Fibroblast of villous mesenchyme (primary cell): Measurements from ENCODE around the gene STX11. TPM values are rescaled to one million over a fixed set of nuclear protein-coding genes. Genes with fewer than 3 reads are reported as not detected.

Experiments
- DNase-seq: peaks from one replicate; pipeline ENCODE4 v3.0.0-alpha.2; 2010; ENCODE audit warnings: low read depth
- H3K4me3 ChIP-seq: 2 replicates; pipeline ENCODE4 v1.5.1; 2011; ENCODE audit warnings: low read depth, mild to moderate bottlenecking, low read length
- CTCF ChIP-seq: IDR thresholded peaks from 2 replicates; pipeline ENCODE4 v1.5.1; 2012; ENCODE audit warnings: low read depth, mild to moderate bottlenecking, low read length; ENCODE audit not compliant: insufficient read depth
- total RNA-seq: library from RNA; depleted of rRNA; stranded (reverse); fragments of >200 nt; gene quantifications from 2 replicates; pipeline ENCODE4 v1.2.3, GENCODE V29; 2012

The STX11 gene
- total RNA-seq, 1 donor, result 2.2 TPM

GRCh38 chr6:144161975-144162374, 11.7 kb downstream of the STX11 start:
- no peak for TF ChIP-seq CTCF
- no peak overlapping the region for H3K4me3 ChIP-seq
- DNase-seq, result no peak

- no peak for DNase-seq
- TF ChIP-seq CTCF, result no peak
- no peak overlapping the region for H3K4me3 ChIP-seq
These were observed 12.7 kb downstream of the STX11 start for GRCh38 chr6:144162977-144163376.

GRCh38 chr6:144165784-144166183, 15.5 kb downstream of the STX11 start:
- no peak for TF ChIP-seq CTCF

GRCh38 chr6:144170044-144170443, 19.7 kb downstream of the STX11 start:
- TF ChIP-seq CTCF, result no peak
- DNase-seq, result no peak
- no peak overlapping the region for H3K4me3 ChIP-seq

More at GRCh38 chr6:144165784-144166183, 15.5 kb downstream of the STX11 start:
- no peak overlapping the region for H3K4me3 ChIP-seq
- no peak for DNase-seq

- no peak for DNase-seq
- H3K4me3 ChIP-seq, result no peak overlapping the region
- no peak for TF ChIP-seq CTCF
These were observed 21.1 kb downstream of the STX11 start for GRCh38 chr6:144171406-144171805.

- no peak overlapping the region for H3K4me3 ChIP-seq
- no peak for DNase-seq
- TF ChIP-seq CTCF, result no peak
These were observed 23.7 kb downstream of the STX11 start for GRCh38 chr6:144174006-144174405.

- H3K4me3 ChIP-seq, result peak overlapping the region; percentile 19
- TF ChIP-seq CTCF, result no peak
- no peak for DNase-seq
These were observed 25.7 kb downstream of the STX11 start for GRCh38 chr6:144176043-144176442.
